Natural killer cell (primary cell): Measurements from ENCODE around the gene MSTO1. TPM values are rescaled to one million over a fixed set of nuclear protein-coding genes. Genes with fewer than 3 reads are reported as not detected.
A peak's percentile ranks its signal among the peaks of the same experiment; 100 is the strongest.
"Not testable (repeated sequence)": the region's sequence is repeated elsewhere in the genome, so short reads cannot be mapped to it uniquely, and the experiment has no call there.

Experiments used
- ATAC-seq, 3 donors: fragments of 150-1000 bp in 2 of 3; fragments of 200-7000 bp in 1 of 3; cut with Tn5 transposase; 1 replicate in 1 of 3; 2 replicates in 2 of 3; pipeline ENCODE4 v1.10.0; 2021; ENCODE audit warnings: mild to moderate bottlenecking in 2 of 3, moderate library complexity in 2 of 3
- DNase-seq, 2 donors: peaks; one replicate each; pipeline versions ENCODE4 v3.0.0 to v3.0.0-alpha.2; 2013 to 2021; ENCODE audit warnings: mixed read lengths in 1 of 2
- H3K27ac ChIP-seq: one replicate; pipeline ENCODE4 v1.5.1; 2013; ENCODE audit warnings: mild to moderate bottlenecking, low read length
- H3K27me3 ChIP-seq: one replicate; pipeline ENCODE4 v1.6.1; 2013; ENCODE audit warnings: low read length; ENCODE audit not compliant: control insufficient read depth, insufficient read depth
- H3K36me3 ChIP-seq: one replicate; pipeline ENCODE4 v1.6.1; 2013; ENCODE audit warnings: low read length; ENCODE audit not compliant: control insufficient read depth, insufficient read depth
- H3K4me1 ChIP-seq: one replicate; pipeline ENCODE4 v1.6.1; 2013; ENCODE audit warnings: low read length; ENCODE audit not compliant: control insufficient read depth, insufficient read depth
- H3K4me3 ChIP-seq: one replicate; pipeline ENCODE4 v1.5.1; 2013; ENCODE audit warnings: low read length
- H3K9me3 ChIP-seq: one replicate; pipeline ENCODE4 v1.6.1; 2013; ENCODE audit warnings: low read length; ENCODE audit not compliant: control insufficient read depth, insufficient read depth
- H3K27ac Mint-ChIP-seq, 2 donors: one replicate each; pipeline ENCODE4 v1.8.0; 2022; ENCODE audit warnings: mild to moderate bottlenecking in 2 of 2, mixed read lengths in 2 of 2, moderate library complexity in 1 of 2
- H3K27me3 Mint-ChIP-seq, 2 donors: one replicate each; pipeline ENCODE4 v1.8.0; 2022; ENCODE audit warnings: low read depth in 2 of 2, mixed read lengths in 2 of 2
- H3K36me3 Mint-ChIP-seq: one replicate; pipeline ENCODE4 v1.8.0; 2022; ENCODE audit warnings: mixed read lengths
- H3K4me1 Mint-ChIP-seq, 2 donors: one replicate each; pipeline ENCODE4 v1.8.0; 2022; ENCODE audit warnings: mixed read lengths in 2 of 2
- H3K4me3 Mint-ChIP-seq: one replicate; pipeline ENCODE4 v1.8.0; 2022; ENCODE audit warnings: mild to moderate bottlenecking, moderate library complexity, mixed read lengths
- H3K9me3 Mint-ChIP-seq, 2 donors: one replicate each; pipeline ENCODE4 v1.8.0; 2022; ENCODE audit warnings: mixed read lengths in 2 of 2
- CTCF ChIP-seq: fragments of 200-600 bp; IDR thresholded peaks from one replicate; pipeline ENCODE4 v1.8.0; 2022; ENCODE audit warnings: antibody characterized with exemption
- WGBS: methylation state at CpG from one replicate; pipeline ENCODE4 v1.1.7; 2013; ENCODE audit warnings: missing lambda C conversion rate; ENCODE audit not compliant: insufficient coverage; 5-methylcytosine and 5-hydroxymethylcytosine counted together
- intact Hi-C: fragments of 100-400 bp; cut with micrococcal nuclease; formaldehyde crosslinking; loops from one replicate; pipeline ENCODE4 v1.14.2; 2022
- total RNA-seq, 4 donors: library from RNA; stranded (reverse); fragments of 120-200 nt in 1 of 4; gene quantifications; one replicate each; pipeline versions ENCODE4 v1.2.3 to v1.2.4, GENCODE V29; 2013 to 2022

The MSTO1 gene
- total RNA-seq, 3 donors from 2014 or later (not counting 1 experiment from before 2014, with no cell fraction given), result 44.7 to 53.6 (median 46.7) TPM

GRCh38 chr1:155622191-155622590 is 12.2 kb downstream of the MSTO1 start:
- H3K4me1 Mint-ChIP-seq, result no peaks in the 10 kb centered on the region

GRCh38 chr1:155623357-155623756 is 13.3 kb downstream of the MSTO1 start:
- 83% methylated on average over 1 of the region's 1 CpG for WGBS
- no peaks in the 10 kb centered on the region for H3K27me3 Mint-ChIP-seq
- H3K4me3 ChIP-seq, result no peak overlapping the region
- H3K9me3 ChIP-seq, result no peaks in the 10 kb centered on the region
- no peaks in the 10 kb centered on the region for H3K36me3 Mint-ChIP-seq
- TF ChIP-seq CTCF, result no peak
- H3K4me1 Mint-ChIP-seq, result no peaks in the 10 kb centered on the region
- DNase-seq (no peak), ATAC-seq (no peak)
- no peak overlapping the region for H3K4me3 Mint-ChIP-seq
- no peaks in the 10 kb centered on the region for H3K36me3 ChIP-seq
- H3K27ac Mint-ChIP-seq, result no peak overlapping the region
- H3K27me3 ChIP-seq, result no peaks in the 10 kb centered on the region
- intact Hi-C loops, result no loop called here
- no peak overlapping the region for H3K27ac ChIP-seq
- no peaks in the 10 kb centered on the region for H3K9me3 Mint-ChIP-seq
- H3K4me1 ChIP-seq, result no peaks in the 10 kb centered on the region

More at GRCh38 chr1:155622191-155622590, 12.2 kb downstream of the MSTO1 start:
- H3K4me3 ChIP-seq, result no peak overlapping the region
- no peak for DNase-seq
- TF ChIP-seq CTCF, result no peak
- no peak overlapping the region for H3K27ac ChIP-seq
- Mint-ChIP-seq H3K9me3 (no peaks in the 10 kb centered on the region), H3K36me3 (no peaks in the 10 kb centered on the region), H3K27ac (no peak overlapping the region), H3K4me3 (no peak overlapping the region), H3K27me3 (no peaks in the 10 kb centered on the region)
- H3K27me3 ChIP-seq, result no peaks in the 10 kb centered on the region
- H3K36me3 ChIP-seq, result no peaks in the 10 kb centered on the region
- no peaks in the 10 kb centered on the region for H3K4me1 ChIP-seq
- WGBS, result 81% methylated on average over 2 of the region's 2 CpGs
- H3K9me3 ChIP-seq, result no peaks in the 10 kb centered on the region
- ATAC-seq, result no peak
- intact Hi-C loops, result no loop called here

GRCh38 chr1:155626428-155626827 is 16.4 kb downstream of the MSTO1 start:
- DNase-seq, H3K9me3 ChIP-seq, H3K4me1 ChIP-seq, H3K4me1 Mint-ChIP-seq, H3K9me3 Mint-ChIP-seq, H3K4me3 ChIP-seq, H3K27me3 Mint-ChIP-seq, intact Hi-C loops, H3K36me3 ChIP-seq, H3K36me3 Mint-ChIP-seq, H3K27ac Mint-ChIP-seq, H3K27ac ChIP-seq, ATAC-seq, H3K4me3 Mint-ChIP-seq, H3K27me3 ChIP-seq: not testable (repeated sequence)
- WGBS, result 100% methylated on average over 1 of the region's 7 CpGs

- ATAC-seq, result peak; percentile 9 to 12 (median 10)
- WGBS, result 77% methylated on average over 11 of the region's 11 CpGs
- Histone ChIP-seq H3K27me3 (no peaks in the 10 kb centered on the region), H3K36me3 (no peaks in the 10 kb centered on the region), H3K4me1 (peaks cover 17% of the 10 kb centered on the region), H3K9me3 (peaks cover under 1% of the 10 kb centered on the region), H3K27ac (peak overlapping the region; percentile 78), H3K4me3 (peak overlapping the region; percentile 59)
- no peak for DNase-seq
- peaks cover 3% of the 10 kb centered on the region for H3K36me3 Mint-ChIP-seq
- peak overlapping the region; percentile 98 for H3K4me3 Mint-ChIP-seq
- H3K27me3 Mint-ChIP-seq, result no peaks in the 10 kb centered on the region
- TF ChIP-seq CTCF, result no peak
- peak overlapping the region; percentile 91 to 95 for H3K27ac Mint-ChIP-seq
- peaks cover 0 to 1% of the 10 kb centered on the region in 2 donors for H3K9me3 Mint-ChIP-seq
- intact Hi-C loops, result no loop called here
- H3K4me1 Mint-ChIP-seq, result peaks cover 18 to 20% of the 10 kb centered on the region in 2 donors
Observed at GRCh38 chr1:155636397-155637153, 26.6 kb downstream of the MSTO1 start.
